Epidermal melanocyte (primary cell): ENCODE measurements around the gene TRUB1.
"Not testable (repeated sequence)": the region's sequence is repeated elsewhere in the genome, so short reads cannot be mapped to it uniquely, and the experiment has no call there.

Experiments
- DNase-seq: peaks from one replicate; pipeline ENCODE4 v3.0.0; 2011; ENCODE audit warnings: low spot score; ENCODE audit not compliant: insufficient read length

TRUB1 gene

DNA sequence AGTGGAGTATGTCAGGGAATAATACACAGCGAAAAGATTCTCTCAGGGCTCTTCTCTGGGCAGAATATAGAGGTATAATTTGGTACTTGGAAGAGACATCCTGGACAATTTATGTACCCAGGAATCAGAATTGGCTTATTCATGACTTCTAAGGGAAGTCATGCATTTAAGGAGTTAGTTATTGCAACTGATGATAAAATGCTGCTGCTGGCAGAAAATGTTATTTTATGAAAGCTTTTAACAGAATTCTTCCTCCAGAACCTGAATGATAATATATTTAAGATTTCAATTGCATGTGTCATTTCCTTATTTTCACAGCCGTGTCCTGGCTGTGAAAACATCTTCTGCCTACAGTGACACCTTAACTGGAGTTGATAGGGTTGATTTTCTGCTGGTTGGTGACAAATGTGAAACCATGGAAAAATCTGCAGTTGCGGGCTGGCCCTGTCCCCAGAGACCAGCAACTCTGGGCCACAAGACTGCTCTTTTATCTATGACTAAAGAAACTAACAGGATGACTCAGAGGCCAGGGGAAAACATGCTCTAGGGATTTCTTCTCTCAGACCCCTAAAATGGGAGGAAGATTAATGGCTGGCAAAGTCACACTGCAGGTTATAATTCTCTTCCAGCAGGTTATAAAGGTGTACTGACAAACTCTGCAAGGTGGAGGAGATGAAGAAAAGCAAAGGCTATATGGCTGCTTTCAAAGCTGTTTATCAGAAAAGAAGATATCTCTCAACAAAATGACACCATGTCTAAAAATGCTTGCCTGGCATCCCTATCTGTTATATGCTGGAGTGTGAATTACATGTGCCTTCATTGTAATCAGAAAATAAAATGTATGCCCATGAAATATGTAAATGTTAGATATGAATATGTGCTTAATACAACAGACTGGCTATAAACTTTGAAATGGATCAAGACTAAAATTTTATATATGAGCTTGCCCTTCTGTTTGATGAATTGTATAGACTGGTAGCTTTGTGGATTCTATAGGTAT is 12.1 kb upstream of the TRUB1 start:
- no peak for DNase-seq

GRCh38 chr10:114928818-114929217 is 9.2 kb upstream of the TRUB1 start:
- DNase-seq: no peak

- DNase-seq: no peak
Measured at GRCh38 chr10:114930320-114930719, 7.7 kb upstream of the TRUB1 start.

- no peak for DNase-seq
Measured at GRCh38 chr10:114931072-114931679, 6.8 kb upstream of the TRUB1 start.

- no peak for DNase-seq
Measured at GRCh38 chr10:114932225-114932624, 5.8 kb upstream of the TRUB1 start.

GRCh38 chr10:114932945-114933344 is 5.0 kb upstream of the TRUB1 start:
- DNase-seq: no peak

GRCh38 chr10:114933588-114933987 is 4.4 kb upstream of the TRUB1 start:
- DNase-seq: no peak

DNA sequence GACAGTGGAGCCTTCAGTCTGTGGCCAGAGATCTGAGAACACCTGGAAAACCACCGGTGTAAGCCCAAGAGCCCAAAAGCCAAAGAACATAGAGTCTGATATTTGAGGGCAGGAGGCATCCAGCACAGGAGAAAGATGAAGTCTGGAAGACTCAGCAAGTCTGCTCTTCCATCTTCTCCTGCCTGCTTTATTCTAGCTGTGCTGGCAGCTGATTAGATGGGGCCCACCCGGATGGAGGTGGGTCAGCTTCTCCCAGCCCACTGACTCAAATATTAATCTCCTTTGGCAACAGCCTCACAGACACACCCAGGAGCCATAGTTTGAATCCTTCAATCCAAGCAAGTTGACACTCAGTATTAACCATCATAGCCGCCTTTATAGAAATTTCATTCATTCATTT is 4.0 kb upstream of the TRUB1 start:
- DNase-seq: not testable (repeated sequence)

DNA sequence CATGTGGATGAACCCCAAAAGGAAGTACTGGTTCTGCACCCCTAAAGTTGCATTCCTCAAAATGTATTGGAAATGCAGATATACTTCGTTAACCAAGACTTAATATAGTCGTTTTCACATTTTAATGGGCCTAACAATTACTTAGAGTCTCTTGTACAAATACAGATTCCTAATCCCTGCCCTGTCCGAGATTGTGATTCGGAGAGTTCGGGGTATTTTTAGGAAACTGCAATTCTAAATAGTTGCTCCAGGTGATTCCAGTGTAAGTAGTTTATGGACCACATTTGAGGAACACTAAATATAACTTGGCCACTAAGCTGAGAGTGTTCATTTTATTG is 830 bp downstream of the TRUB1 start:
- no peak for DNase-seq

- no peak for DNase-seq
Measured at GRCh38 chr10:114940735-114941134, 2.7 kb downstream of the TRUB1 start.

GRCh38 chr10:114943000-114943399 is 5.0 kb downstream of the TRUB1 start:
- DNase-seq: no peak

DNA sequence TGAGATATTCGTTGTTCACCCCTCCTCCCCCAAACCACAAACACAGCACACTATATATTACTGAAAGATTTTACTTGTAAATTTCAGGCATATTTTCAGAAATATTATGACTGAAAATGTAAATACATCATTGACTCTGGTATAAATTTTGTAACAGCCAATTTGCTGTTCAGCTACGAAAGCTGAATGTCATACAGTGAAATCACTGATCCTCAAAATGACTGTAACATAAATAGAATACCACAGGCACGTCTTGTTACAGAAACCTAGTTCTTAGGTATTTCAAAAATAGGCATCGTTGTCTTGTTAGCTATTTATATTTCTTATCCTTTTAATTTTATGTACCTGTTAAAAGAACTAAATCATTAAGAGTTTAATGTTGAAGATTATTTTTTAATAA is 15.1 kb downstream of the TRUB1 start:
- DNase-seq: no peak

DNA sequence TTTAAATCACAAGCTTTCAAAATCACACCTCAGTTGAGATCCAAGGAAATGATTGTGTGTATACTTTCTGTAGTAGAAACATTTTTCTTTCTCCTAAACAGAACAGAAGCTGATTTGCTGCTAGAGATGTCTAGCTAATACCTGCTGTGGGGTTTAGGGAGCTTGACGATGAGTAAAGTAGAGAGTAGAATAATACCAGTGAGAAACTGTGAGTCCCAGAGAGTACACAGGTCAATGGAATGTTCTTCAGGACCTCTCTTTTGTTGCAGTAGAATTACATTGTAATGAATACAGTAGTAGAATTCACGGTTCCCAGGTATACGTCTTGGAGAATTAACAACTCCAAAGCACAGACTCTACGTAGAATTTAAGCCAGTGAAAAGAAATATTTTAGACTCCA is 18.0 kb downstream of the TRUB1 start:
- DNase-seq: no peak

DNA sequence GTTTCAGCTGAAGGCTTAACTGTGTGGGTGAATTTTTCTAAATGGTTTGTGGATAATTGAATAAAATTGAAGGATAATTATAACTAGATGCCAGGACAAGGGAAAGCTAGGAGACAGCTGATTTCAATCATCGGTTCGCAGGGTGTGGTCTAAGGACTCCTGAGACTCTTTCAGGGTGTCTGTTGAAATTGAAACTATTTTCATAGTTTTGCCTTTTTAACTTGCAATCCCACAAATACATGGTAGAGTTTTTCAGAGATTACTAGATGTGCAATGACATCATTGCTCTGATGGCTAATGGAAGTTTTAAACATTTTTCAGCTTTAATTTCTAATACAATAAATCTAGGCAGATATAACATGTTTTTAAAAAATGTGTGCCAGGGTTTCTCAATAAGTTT is 18.5 kb downstream of the TRUB1 start:
- DNase-seq: no peak

- DNase-seq: no peak
Measured at GRCh38 chr10:114957122-114957521, 19.1 kb downstream of the TRUB1 start.

GRCh38 chr10:114957673-114958072 is 19.7 kb downstream of the TRUB1 start:
- DNase-seq: no peak

DNA sequence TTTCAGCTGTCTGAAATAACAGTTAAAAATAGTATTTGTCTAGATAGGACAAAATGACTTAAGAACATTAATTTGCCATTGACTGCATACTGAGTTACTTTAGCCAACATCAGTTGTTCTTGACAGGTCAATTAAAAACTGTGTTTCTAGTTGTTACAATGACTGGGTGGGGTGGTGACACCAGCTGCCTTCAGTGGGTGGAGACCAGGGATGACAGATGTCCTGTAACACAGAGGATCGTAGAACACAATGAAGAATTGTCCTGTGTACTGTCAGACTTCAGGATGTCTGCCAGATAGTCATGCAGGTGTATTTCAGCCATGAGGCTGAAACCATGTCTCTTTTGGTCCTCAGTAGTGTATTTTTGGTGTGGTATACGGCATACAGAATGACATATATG is 24.4 kb downstream of the TRUB1 start:
- no peak for DNase-seq

GRCh38 chr10:114963908-114964307 is 25.9 kb downstream of the TRUB1 start:
- DNase-seq: no peak

- no peak for DNase-seq
Measured at GRCh38 chr10:114967071-114967470, 29.1 kb downstream of the TRUB1 start.

DNA sequence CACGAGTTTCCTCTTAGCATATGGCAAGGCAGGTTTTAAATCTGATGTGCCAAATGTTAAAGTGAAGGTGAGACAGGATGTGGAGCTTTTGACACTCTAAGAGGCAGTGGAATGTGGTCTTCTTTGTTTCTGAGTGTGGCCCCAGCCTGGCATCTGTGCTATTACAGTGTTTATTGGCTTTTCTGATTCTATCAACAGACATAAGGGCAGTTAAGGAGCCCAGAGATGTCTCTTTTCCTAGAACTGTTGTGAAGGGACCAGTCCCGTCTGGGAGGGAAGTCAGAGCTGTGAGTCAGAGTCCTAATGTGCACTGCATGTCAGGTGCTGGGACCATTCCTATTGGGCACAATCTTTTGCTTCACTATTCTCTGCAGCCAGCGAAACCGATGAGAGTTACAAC is 32.5 kb downstream of the TRUB1 start:
- no peak for DNase-seq

DNA sequence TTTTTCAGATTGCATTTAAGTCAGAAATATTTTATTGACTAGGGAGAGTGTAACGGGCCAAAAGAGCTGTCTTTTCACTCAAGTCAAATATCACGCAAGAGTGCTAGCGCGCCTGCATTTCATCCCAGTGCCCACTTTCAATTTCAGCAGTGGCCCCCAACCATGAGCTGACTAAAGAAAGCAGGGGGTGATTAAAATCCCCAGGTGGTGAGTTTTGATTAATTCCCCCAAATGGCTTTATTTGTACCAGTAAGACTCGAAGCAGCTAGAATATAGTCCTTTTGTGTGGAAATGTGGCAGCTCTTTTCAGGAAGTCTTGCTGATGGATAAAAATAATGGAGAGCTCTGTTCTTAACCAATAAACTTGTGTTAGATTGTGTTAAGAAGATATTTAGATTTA is 35.3 kb downstream of the TRUB1 start:
- DNase-seq: no peak

GRCh38 chr10:114973997-114974396 is 36.0 kb downstream of the TRUB1 start:
- DNase-seq: no peak

DNA sequence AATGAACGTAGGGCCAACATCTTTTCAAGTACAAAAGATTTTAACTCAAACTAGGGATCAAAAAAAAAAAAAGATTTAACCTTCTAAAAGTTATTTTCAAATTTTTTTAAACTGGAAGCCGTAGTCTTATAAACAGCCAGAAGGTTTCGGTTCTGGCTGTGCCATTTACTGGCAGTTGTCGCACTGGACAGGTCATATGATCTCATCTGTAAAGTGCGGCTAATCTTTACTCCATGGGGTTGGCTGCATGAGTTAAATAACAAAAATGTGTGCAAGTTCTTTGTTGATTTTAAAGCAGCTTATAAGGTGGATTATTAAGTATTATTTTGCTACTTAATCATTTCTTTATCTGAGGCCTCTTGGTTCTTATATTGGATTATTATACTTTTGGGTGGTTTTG is 36.6 kb downstream of the TRUB1 start:
- DNase-seq: no peak
